Tongue (tissue), 2 donors: ENCODE measurements around the gene MAP7D3. TPM values are rescaled to one million over a fixed set of nuclear protein-coding genes. Genes with fewer than 3 reads are reported as not detected.

Experiments
- DNase-seq: peaks from one replicate; pipeline ENCODE4 v3.0.0-alpha.2; 2015
- total RNA-seq: library from RNA; depleted of rRNA; stranded (reverse); fragments of >200 nt; gene quantifications from one replicate; pipeline ENCODE4 v1.2.3, GENCODE V29; 2014

Gene MAP7D3
- total RNA-seq, 1 donor from 2014 or later: 10.7 TPM

DNA sequence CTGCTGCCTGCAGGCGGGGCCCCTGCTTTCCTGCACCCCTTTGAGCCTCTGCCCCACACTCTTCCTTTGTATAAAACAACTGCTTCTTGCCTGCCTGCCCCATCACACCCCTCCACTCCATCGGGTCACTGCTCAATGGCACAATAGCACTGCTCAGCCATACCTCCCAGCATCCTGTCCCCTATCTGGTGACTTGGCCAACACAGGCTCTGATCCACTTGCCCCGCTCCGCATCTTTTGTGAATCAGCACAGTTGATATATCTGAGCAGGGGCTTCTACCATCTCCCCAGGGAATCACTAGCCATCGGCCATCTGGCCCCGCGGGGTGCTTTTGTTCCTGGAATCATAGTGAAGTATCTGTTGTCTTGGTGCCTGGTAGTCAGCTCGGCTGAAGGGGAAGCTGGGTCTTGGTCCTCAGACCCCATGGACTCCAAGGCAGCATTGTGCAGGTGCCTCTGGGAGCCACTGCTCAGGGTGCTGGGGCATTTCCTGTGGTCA lies 45.3 kb downstream of the MAP7D3 start:
- DNase-seq: no peak

DNA sequence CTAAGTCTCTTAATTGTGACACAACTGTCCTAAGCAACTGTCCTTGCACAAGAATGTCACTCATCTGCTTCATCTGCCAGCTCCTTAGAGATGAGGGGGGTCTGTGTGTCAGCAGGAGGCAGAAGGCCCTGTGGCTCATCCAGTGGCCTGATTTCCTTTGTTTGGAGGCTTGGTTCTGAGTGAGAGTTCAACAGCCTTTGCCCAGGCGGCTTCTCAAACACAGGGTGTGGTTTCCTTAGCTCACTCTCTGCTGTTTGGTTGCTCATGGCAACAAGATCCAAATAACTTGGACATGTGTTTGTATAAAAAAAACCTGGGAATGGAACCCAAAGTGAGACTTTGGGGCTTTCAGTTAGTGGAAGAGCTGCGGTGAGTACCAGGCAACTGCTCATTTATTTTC lies 46.6 kb downstream of the MAP7D3 start:
- DNase-seq: peak; percentile 63

DNA sequence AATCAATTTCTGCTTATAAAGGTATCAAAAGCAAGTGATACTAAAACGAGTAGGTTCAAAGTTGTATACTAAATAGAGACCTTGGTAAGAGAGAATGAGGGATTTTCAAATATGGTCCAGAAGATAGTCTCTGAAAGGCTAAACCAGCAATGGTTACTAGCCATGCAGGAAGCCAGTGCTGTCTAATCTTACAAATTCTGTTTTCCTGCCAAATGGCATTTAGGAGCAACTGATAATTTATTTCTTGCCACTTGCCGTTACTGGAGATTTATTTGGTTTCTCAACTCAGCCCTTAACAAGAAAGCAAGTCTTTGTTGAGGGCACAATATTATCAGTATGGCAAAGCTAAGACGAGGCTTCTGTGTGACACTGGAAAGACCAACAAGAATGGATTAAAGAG lies 47.2 kb downstream of the MAP7D3 start:
- no peak for DNase-seq

DNA sequence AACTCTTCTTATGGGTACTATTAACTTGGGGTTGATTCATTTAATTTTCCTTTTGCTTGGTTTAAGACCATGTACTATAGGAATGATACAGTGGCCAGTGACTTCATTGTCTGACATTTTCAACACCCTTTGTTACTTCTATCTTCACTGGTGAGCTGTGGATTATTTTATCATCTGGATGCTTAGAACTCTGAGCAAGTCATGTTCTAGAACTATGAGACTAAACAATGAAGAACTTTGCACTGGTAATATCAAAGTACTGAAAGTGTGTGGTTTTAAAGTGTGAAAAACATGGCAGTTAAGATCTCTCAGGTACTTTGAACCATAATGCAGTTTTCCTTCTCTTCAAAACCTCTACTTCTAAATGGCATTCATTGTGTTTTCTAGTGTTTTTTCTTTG lies 47.8 kb downstream of the MAP7D3 start:
- DNase-seq: no peak

DNA sequence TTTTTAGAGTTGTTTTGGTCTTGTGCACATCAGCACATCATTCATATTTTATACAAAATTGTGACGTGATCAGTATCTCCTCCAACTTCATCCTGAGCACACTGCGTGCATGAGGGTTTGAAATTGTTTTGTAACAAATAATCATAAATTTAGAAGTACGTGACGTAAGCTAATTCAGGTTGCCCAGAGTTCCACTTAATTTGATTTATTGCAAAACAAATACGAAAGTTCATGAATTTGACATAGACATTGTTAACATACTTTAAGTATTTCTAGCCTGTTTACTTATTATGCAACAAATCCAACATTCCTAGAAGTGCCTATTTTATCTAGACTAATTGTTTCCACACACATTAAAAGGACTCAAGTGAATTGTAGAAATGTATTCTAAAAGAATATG lies 48.3 kb downstream of the MAP7D3 start:
- DNase-seq: no peak

DNA sequence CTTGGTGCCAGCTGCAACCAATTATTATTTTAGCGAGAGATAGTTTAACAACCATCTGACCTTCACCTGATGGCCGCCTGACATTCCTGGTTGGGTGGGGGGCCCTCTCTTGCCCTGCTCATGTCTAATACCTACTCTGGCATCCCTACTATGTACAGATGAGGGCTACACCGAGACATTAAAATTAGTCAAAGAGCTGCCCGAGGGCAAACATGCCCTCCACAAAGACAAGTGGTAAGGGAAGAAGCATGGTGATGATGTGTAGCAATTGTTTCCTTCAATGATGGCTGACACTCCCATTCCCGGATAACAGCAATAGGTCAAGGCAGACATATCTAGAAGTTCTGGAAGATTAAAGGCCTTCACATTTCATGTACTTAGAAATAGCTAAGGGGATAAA lies 49.6 kb downstream of the MAP7D3 start:
- DNase-seq: no peak

DNA sequence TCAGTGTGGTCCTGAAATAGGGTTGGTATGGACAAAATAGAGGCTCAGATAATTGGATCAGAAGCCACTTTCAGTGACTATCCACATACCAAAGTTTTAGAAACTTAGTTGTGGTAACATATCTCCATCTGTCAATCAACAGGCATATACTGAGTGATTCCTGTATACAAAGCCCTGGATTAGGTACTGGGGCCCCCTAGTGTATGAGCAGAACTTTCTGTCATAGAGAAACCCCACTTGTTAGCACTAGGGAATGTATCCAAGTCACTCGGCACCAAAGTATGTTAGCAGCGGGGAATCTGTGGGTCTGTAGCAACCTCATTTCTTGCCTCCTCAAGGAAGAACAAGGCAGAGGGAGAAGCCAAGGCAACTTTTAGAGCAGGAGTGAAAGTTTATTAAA lies 50.7 kb downstream of the MAP7D3 start:
- DNase-seq: no peak

DNA sequence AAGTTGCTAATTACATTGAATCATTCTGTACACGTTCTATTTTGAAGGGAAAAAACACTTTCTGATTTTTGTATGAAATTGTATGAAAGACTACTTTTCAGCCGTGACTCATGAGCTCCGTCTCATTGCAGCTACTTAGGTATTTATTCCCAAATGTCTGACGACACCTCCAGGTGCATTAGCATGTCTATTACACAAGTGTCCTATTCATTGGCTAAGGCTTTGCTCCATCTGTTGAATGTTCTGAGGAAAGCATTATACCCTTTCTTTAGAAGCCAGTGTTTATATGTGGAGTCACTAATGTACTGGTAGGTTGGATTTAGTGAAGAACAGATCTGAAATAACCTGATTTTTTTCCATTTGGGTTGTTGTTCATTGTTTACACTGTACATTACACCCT lies 51.8 kb downstream of the MAP7D3 start:
- peak; percentile 56 for DNase-seq

DNA sequence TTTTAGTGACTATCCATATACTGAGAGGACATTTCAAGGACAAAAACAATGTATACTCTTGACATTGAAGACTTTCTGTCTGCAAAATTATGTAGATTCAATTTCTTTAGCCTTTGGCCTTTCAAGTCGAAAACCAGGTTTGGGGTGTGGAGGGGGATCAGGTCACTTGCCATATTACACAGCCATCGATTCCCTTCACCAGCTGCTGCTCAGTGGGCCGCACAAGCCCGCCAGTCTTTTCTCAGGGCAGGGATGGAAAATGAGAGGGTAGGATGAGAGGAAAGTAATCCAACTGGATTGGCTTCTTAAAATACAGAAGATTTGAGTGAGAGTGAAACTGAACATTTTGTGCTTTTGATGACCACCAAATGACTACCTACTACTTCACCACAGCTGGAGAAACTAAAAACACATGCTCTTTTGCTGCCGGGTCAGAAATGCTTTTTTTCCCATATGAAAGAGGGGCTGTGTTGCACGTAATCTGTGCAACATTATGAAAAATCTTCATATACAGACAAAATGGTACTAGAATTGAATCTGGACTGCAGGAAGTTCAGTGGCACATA lies 52.4 kb downstream of the MAP7D3 start:
- DNase-seq: no peak

DNA sequence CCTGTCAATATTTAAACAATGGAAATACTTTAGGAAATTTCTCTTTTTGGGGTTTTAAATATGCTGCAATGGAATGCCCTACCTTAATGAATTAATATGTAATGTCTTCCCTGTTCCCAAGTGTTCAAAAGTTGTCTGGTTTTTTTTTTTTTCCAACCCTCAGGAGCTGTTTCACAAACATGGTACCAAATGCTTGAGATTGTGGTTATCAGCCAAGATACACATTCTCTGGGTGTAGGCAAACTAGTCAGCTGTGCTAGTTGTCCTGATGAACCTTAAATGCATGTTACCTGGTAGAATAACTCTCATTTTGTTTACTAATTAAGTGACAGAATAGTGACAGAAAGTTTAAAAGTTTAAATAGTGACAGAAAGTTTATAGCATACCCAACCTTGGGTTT lies 53.2 kb downstream of the MAP7D3 start:
- no peak for DNase-seq

DNA sequence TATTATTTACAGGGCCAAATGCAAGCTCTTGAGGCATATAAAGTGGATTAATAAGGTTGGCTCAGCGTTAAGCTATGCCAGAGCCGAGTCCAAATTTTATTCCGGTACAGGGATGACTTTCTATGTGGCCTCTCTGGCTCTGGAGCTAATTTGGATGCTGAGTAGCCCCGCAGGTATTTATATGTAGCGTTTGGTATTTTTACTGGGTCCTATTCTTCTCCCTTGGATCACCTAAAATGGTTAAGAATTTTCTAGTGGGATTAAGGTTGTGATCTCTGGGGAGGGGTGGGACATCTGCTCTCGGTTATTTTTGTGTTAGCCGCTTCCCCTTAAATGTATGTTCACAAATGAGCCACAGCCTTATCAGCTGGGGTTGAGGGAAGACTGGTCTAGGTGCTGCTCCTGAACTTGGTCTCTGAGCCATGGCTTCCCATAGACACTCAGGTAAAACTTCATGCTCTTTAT lies 54.5 kb downstream of the MAP7D3 start:
- DNase-seq: peak; percentile 44

DNA sequence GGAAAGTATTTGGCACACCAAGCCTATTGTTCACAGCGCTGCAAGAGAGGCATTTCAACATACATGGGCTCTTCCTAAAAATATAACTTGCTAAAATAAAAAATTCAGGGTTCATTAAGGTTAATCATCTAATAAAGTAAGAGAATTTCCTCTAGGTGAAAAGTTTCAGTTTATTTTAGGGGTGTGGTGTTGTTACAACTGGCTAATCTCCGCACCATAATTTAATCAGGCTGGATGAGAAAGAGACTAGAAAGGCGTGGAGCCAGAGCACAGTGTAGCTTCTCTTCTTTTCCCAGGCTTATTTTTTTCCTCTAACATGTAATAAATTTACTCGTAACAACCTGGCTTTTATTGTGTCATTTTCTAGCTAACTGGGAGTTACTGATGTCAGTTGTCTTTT lies 56.0 kb downstream of the MAP7D3 start:
- DNase-seq: no peak

DNA sequence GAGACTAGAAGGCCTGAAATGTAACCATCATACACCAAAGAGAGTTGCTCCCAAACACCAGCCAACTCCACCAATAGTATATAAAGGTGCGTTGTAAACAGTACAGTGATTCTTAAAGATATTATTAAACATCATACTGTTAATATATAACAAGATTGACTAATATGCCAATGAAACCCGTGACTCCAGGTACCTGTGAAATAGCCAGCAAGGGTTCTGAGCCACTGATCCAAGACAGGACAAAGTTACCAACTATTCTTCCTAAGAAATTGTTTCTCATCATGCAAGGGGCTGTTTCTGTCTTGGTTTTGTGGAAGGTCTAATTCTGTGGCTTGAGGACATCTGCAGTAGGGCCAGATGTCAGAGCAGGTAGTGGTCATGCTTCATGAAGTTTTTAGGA lies 56.7 kb downstream of the MAP7D3 start:
- DNase-seq: no peak

DNA sequence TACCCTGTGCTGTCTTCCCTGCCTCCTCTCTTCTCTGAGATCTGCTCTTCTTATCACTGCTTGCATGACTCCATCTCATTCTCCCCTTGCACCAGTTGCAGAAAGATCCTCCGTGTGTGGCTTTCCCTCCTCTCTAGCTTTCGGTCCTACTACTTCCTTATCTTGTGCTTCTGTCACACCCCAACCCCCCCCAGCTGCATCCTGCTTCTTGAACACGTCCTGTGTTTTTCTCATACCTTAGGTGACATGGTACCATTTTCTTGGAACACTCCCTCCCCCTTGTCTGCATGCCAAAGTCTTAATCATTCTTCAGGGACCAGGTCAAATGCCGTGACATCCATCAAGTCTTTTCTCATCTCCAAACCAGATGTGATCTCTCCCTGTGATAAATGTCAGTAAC lies 57.4 kb downstream of the MAP7D3 start:
- DNase-seq: no peak

DNA sequence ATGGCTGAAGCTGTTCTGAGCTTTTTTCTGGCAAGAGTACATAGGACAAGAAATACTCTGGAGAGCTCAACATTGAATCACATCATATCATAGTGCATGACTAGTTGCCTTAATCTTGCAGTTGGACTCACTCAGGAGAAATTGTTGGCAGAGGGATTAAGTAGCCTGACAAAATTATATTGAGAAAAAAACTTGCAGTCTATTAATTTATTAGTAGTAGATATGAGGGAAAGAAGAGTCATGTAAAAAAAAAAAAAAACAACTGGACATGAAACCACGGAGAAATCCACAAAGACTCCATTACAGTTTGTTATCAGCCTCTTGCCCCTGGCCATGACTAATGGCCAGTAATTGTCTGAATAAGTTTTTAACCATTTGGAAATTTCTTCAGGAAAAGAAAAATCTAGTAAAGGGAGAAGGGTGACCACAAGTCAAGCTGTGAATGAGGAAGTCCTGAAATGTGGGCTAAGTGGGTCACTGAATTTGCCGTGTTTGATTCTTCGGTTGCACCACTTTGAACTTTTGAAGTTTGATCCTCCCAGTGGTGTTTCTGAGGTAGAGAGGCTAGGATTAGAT lies 58.3 kb downstream of the MAP7D3 start:
- no peak for DNase-seq

DNA sequence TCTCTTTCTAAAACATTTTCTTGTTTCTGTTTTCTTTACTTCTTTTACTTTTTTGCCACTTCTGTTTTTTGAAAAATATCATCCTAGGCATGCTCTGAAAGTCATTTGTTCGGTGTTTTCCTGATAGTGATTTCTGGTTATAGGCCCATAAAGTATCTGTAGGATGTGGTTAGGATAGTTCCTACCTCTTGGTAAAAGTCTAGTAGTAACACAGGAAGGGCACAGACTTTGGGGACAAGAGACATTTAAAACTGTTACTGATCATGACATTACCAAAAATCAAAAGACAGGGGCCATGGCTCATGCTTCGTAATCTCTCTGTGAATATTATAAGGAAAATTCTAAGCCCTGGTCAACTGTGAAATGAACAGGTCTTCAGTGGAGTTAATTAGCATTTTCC lies 59.1 kb downstream of the MAP7D3 start:
- DNase-seq: no peak

DNA sequence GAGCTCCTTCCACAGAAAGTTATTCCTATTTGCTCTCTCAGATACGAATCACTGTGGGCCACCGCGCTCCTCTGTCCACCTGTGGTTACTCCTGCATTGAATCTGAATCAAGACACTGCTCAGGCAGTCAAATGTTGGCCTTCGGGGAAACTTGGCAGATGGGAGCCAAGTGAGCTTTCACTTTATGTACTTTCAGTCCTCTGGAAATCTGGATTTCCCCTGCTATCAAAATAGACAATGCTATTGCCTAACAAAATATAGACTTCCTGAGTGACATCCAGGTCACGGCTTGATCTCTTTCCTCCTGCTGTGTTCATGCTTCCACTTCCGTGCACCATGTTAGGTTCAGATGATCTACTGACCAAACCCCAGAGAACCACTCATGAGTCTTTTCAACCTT lies 60.0 kb downstream of the MAP7D3 start:
- no peak for DNase-seq

DNA sequence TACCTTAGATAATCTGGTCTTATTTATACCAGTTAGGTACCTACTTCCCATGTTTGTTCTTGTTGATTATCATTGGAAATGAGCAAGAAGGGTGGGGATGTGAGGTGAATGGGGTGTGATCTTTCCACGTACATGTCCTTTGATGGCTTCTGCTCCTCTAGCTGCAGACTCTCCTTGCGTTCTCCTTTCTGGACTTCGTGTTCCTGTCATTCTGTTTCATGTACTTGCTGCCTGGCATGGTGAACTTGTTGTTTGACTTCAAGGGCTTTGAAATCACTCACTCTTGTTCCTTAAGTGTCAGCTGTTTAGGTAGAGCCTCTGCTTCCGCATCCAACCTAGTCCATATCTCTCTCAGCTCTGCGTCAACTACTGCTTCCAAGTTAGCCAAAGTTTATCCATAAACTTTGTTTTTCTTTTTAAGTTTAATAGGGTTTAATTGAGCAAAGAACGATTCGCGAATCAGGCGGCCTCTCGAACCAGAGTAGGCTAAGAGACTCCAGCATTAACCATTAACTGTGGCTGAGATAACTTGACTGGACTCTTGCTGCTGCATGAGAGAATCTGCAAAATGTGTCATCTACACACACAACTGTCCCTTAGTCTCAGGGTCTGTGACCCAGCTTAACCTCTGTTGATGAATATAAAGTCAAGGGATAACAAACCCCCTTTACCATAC lies 61.0 kb downstream of the MAP7D3 start:
- DNase-seq: no peak

DNA sequence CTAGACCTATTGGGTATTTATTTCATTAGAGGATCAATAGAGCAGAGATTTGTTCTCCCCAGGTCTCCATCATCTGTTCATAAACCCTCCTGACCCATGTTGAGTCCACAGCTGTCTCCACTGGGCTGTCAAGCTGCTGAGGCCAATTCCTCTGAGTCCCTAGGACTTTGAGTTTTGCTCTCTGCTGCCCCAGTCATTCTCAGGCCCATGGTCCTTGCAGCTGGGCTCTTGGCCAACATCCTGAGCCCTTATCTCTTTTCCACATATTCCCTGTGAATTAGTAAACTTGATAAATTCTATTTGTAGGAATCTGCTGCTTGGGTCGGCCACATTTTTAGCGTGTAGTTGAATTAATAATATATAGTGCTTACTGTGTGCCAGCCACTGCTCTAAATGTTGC lies 62.0 kb downstream of the MAP7D3 start:
- DNase-seq: no peak

DNA sequence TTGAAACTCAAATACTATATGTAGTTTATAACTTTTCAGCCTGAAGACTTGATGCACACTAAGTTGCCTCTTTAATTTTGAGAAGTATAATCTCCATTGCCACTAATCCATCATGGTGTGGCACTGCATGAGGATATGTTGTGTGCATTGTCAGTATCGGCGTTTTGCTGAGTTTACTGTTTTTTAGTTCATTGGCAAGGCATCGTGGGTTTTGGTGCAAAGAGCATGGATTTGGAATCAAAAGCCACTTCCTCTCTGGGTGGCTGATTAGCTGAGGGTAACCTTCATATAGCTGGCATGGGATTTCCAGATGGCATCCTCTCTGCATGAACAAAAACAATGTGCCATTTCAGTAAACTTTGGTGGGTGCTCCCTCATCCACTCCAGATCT lies 65.2 kb downstream of the MAP7D3 start:
- DNase-seq: no peak

DNA sequence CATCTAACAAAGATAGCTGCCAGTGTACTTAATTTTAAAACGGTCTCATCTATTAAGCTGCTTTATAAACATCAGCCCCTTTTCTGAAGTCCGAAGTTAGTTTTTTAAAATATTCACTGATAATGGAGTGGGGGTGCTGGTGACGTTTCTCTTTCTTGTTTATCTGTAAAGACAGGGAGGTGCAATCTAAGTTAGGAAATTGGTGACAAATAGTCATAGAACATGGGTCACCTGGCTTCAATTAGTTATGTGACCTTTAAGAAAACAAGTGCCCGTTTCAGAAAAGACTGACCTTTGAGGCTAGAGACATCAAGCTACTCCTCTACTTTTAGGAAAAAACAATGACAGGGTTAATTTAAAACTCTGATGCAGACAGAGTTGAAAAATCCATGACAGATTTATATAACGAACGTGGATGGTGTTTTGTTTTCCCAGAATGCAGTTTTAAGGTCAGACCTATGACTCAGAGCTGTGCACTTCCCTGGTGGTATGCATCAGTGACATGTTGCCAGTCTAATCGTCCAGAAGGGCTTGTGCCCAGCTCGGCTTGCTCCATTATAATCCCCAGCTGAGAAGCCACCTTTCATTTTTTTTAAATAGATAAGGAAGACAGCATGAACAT lies 65.7 kb downstream of the MAP7D3 start:
- no peak for DNase-seq

DNA sequence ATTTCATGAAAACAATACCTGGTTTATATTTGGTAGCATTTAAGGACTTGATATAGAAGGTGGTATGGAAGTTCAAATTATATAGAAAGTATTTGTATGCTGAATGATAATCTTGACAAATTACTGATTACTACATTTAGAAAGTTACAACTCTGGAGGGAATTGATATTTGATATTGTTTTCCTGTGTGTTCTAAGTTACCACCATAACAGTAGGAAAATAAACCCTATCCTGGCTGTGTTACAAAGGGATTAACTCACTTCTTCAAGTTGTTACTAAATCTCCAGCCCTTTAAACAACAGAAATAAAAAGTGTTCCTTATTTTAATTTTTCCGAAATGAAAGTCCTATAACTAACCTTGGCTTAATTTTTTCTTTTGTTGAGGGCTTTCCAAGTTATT lies 67.3 kb downstream of the MAP7D3 start:
- DNase-seq: peak; percentile 64

DNA sequence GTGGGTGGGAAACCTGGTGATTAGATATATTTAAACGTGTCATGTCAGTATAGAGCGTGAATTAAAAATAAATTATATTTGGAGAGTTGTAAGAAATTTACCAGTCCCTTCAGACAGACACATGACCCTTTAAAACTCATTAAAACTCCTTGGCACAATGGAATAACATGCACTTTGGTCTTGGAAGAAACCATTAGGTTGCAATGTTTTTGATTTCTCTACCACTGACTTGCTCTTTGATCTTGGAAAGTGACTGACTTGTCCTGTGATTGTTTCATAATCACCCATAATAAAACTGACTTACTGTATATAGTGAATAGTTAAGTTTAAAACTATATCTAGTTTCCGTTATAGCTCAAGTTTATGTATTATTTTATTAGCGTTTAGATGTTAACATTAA lies 68.0 kb downstream of the MAP7D3 start:
- DNase-seq: no peak

DNA sequence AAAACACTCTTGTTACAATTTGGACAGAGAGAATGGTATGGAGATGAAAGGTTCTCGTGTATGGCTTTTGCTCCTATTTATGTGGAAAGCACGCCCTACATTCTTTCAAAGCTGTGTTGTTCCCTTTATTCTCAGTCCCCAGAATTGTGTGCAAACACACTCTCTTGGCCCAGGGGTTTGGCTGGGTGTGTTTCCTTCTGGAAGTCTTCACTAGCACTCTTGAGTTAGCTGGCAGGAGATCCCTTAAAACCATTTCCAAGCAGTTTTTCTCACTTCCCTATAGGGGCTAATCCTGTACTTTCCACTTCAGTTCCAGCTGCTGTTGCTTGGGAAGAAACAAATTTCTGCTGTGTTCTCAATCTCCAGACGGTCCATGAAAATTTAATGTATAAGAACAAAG lies 68.8 kb downstream of the MAP7D3 start:
- DNase-seq: peak; percentile 81
